Chondrocyte (in vitro differentiated cells): Measurements from ENCODE around the gene MAP4. TPM values are rescaled to one million over a fixed set of nuclear protein-coding genes. Genes with fewer than 3 reads are reported as not detected.

Experiments
- DNase-seq: peaks from one replicate; pipeline ENCODE4 v3.0.0; 2021; ENCODE audit warnings: mixed read lengths, low spot score
- H3K27ac Mint-ChIP-seq: one replicate; pipeline ENCODE4 v1.8.0; 2021; ENCODE audit warnings: mild to moderate bottlenecking, moderate library complexity, mixed read lengths; ENCODE audit not compliant: unreplicated experiment
- H3K27me3 Mint-ChIP-seq: 2 replicates; pipeline ENCODE4 v1.8.0; 2021; ENCODE audit warnings: low read depth, mixed read lengths
- H3K36me3 Mint-ChIP-seq: 2 replicates; pipeline ENCODE4 v1.8.0; 2021; ENCODE audit warnings: low read depth, mixed read lengths
- H3K4me1 Mint-ChIP-seq: 2 replicates; pipeline ENCODE4 v1.8.0; 2021; ENCODE audit warnings: low read depth, mild to moderate bottlenecking, mixed read lengths
- H3K4me3 Mint-ChIP-seq: one replicate; pipeline ENCODE4 v1.8.0; 2021; ENCODE audit warnings: mild to moderate bottlenecking, moderate library complexity, mixed read lengths; ENCODE audit not compliant: unreplicated experiment
- H3K9me3 Mint-ChIP-seq: 2 replicates; pipeline ENCODE4 v1.8.0; 2021; ENCODE audit warnings: low read depth, mixed read lengths
- CTCF ChIP-seq: fragments of 200-600 bp; sonication (generic); IDR thresholded peaks from 2 replicates; pipeline ENCODE4 v1.5.0; 2021; ENCODE audit warnings: antibody characterized with exemption, mild to moderate bottlenecking, moderate library complexity
- total RNA-seq: library from RNA; stranded (reverse); gene quantifications from 3 replicates; pipeline ENCODE4 v1.2.1, GENCODE V29; 2021

MAP4 gene
- total RNA-seq, 1 donor from 2014 or later = 401 TPM

- Mint-ChIP-seq H3K9me3 (no peaks in the 10 kb centered on the region), H3K4me1 (peaks cover 20% of the 10 kb centered on the region), H3K27ac (no peak overlapping the region), H3K4me3 (no peak overlapping the region), H3K27me3 (no peaks in the 10 kb centered on the region), H3K36me3 (peaks cover 41% of the 10 kb centered on the region)
- no peak for DNase-seq
- no peak for TF ChIP-seq CTCF
These were observed 107.5 kb downstream of the MAP4 start for GRCh38 chr3:47908744-47909143.

DNA sequence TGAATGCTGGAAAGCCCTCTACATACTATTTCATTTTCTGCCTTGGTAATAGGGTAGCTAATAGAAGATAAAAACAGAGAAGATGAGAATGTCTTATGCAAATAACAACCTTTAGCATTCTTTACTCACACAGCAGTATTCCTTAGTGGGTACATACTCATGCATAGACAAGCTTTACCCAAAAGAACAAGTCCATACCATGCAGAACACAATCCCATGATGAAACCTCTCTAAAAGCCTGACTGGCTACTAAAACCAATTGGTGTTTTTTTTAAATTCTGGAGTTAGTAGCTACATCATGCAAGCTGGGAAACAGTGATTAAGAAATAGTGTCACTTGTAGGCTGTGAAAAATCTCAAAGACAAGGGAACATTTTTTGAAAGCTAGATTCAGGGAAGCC, 108.4 kb downstream of the MAP4 start:
- no peak for DNase-seq
- Mint-ChIP-seq H3K27me3 (no peaks in the 10 kb centered on the region), H3K9me3 (no peaks in the 10 kb centered on the region), H3K36me3 (peaks cover 41% of the 10 kb centered on the region), H3K27ac (peak overlapping the region; percentile 0), H3K4me1 (peaks cover 22% of the 10 kb centered on the region), H3K4me3 (no peak overlapping the region)
- TF ChIP-seq CTCF = no peak

GRCh38 chr3:47902746-47903145, 113.5 kb downstream of the MAP4 start:
- H3K4me1 Mint-ChIP-seq = peaks cover 19% of the 10 kb centered on the region
- no peak overlapping the region for H3K4me3 Mint-ChIP-seq
- DNase-seq = no peak
- peaks cover 22% of the 10 kb centered on the region for H3K36me3 Mint-ChIP-seq
- no peak overlapping the region for H3K27ac Mint-ChIP-seq
- no peaks in the 10 kb centered on the region for H3K27me3 Mint-ChIP-seq
- no peaks in the 10 kb centered on the region for H3K9me3 Mint-ChIP-seq
- no peak for TF ChIP-seq CTCF

GRCh38 chr3:47901280-47901833, 114.9 kb downstream of the MAP4 start:
- Mint-ChIP-seq H3K9me3 (no peaks in the 10 kb centered on the region), H3K36me3 (peaks cover 25% of the 10 kb centered on the region), H3K4me1 (peaks cover 19% of the 10 kb centered on the region), H3K27ac (peak overlapping the region; percentile 76), H3K4me3 (no peak overlapping the region), H3K27me3 (no peaks in the 10 kb centered on the region)
- no peak for DNase-seq
- no peak for TF ChIP-seq CTCF

DNA sequence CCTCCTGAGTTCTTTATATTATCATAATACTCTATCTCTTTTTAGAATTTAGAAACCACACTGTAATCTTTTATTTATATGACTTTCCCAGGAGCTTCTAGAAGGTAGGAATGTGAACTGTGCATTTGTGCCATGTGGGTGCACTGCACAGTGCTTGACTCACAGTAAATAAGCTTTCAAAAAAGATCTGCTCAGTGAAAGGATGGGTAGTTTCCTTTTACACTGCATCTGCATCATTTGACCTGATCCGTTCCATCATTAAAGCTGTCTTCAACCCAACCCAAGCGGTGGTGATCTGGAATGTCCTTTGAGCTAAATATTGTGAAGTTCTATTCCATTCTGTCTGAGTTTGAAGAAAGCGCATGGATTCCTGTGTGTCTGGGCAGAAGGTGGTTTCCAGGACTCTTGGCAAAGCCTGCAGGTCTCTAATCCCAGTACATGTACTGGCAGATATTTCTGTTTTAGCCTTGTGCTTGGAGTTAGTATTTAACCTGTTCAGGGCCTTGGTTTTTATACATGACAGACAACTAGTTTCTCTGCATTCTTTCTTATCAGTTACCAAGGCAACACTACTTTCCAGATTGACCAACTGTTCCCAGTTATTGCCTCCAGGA, 116.6 kb downstream of the MAP4 start:
- Mint-ChIP-seq H3K27me3 (no peaks in the 10 kb centered on the region), H3K4me3 (no peak overlapping the region), H3K36me3 (peaks cover 19% of the 10 kb centered on the region), H3K4me1 (peaks cover 19% of the 10 kb centered on the region), H3K27ac (peak overlapping the region; percentile 45), H3K9me3 (no peaks in the 10 kb centered on the region)
- no peak for TF ChIP-seq CTCF
- DNase-seq = no peak
